ENCODE results near the gene STARD13.

DNA sequence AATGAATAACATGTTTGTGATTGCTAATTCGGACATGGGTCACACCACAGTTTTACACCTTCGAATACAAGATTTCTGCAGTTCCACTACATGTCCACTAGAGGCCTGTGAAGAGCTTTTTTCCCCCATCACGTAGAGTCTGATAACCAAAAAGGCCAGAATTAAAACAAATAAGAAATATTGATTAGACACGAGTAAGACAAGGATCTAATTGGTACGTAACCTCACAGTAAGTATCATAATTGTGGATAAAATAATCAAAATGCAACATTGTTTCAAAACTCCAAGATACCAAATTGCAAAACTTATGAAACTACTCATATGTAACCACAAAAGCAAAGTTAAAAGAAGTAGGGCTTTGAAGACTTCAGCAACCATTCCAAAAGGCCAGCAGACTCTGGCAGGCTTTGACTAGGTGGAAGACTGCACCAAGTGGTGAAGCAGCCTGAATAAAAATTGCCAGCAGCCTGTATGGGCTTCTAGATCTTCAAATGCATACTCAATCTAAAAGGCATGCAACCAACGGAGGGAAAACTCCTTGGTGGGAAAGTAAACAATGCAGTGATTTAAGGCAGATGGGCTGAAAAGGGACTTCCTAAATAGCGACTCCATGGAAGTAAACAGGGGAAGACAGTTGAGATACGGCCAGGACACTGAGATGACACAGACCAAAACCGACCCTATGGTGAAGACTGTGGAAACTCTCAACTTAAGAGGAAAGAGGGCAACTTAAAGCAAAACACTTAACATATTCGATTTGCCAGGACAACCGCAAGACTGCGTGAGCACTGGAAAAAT is 56.7 kb downstream of the STARD13 start:
- TF ChIP-seq, protein P1, sequence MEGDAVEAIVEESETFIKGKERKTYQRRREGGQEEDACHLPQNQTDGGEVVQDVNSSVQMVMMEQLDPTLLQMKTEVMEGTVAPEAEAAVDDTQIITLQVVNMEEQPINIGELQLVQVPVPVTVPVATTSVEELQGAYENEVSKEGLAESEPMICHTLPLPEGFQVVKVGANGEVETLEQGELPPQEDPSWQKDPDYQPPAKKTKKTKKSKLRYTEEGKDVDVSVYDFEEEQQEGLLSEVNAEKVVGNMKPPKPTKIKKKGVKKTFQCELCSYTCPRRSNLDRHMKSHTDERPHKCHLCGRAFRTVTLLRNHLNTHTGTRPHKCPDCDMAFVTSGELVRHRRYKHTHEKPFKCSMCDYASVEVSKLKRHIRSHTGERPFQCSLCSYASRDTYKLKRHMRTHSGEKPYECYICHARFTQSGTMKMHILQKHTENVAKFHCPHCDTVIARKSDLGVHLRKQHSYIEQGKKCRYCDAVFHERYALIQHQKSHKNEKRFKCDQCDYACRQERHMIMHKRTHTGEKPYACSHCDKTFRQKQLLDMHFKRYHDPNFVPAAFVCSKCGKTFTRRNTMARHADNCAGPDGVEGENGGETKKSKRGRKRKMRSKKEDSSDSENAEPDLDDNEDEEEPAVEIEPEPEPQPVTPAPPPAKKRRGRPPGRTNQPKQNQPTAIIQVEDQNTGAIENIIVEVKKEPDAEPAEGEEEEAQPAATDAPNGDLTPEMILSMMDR (IDR thresholded peaks at IDR 0.05): peak; percentile 70 to 89 (median 83)
- TF ChIP-seq POLR2A (IDR thresholded peaks at IDR 0.05): no peak
